GM21423 (cell line): ENCODE results near the gene SLA2.
"Not testable (repeated sequence)": the region's sequence is repeated elsewhere in the genome, so short reads cannot be mapped to it uniquely, and the experiment has no call there.

ENCODE experiments used
- ATAC-seq: cut with Tn5 transposase; IDR thresholded peaks from one replicate; pipeline ENCODE4 v1.9.1; 2021; ENCODE audit warnings: mild to moderate bottlenecking, moderate library complexity; ENCODE audit not compliant: unreplicated experiment

Gene SLA2

DNA sequence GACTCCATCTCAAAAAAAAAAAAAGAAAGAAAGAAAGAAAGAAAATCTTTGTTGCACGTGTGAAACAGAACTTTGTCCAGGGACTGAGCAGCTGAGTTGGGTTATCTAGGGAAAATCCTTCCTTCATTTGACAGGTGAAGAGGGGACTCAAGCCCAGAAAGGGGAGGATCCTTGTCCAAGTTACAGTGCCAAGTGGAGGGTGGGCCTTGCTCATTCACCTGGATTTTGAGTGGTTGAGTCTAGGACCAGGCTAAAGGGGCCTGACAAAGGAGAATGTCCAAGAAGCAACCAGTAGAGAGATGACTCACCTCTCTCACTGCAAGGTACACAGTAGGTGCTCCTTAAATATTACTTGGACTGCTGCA, 69.9 kb downstream of the SLA2 start:
- no peak for ATAC-seq

- ATAC-seq, result no peak
Measured at GRCh38 chr20:36574366-36575135, 71.4 kb downstream of the SLA2 start.

- no peak for ATAC-seq
Measured at GRCh38 chr20:36573798-36574365, 72.1 kb downstream of the SLA2 start.

- peak; percentile 61 for ATAC-seq
Measured at GRCh38 chr20:36573103-36573797, 72.7 kb downstream of the SLA2 start, which contains the start of gene TGIF2. Gene TGIF2 (plus strand): TSS chr20:36573597. CDS start chr20:36578775, 5,178 bp downstream.

DNA sequence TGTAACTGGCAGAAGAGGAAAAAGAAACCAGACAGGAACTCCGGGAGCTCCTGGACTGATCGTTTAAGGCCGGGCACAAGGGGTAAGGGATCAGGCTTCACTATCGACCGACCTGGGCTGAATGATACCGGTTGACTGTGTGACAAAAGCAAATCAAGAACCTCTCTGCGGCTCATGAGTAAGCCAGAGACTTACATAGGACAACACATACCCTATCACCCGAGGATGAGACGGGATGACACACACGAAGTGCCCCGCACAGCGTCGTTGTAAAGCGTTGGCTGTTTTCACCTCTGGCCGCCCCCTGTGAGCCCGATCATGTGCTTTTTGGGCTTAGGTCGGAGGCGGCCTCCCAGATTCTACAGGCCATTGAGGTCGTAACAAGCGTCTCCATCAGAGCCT, 73.3 kb downstream of the SLA2 start:
- peak; percentile 18 for ATAC-seq

DNA sequence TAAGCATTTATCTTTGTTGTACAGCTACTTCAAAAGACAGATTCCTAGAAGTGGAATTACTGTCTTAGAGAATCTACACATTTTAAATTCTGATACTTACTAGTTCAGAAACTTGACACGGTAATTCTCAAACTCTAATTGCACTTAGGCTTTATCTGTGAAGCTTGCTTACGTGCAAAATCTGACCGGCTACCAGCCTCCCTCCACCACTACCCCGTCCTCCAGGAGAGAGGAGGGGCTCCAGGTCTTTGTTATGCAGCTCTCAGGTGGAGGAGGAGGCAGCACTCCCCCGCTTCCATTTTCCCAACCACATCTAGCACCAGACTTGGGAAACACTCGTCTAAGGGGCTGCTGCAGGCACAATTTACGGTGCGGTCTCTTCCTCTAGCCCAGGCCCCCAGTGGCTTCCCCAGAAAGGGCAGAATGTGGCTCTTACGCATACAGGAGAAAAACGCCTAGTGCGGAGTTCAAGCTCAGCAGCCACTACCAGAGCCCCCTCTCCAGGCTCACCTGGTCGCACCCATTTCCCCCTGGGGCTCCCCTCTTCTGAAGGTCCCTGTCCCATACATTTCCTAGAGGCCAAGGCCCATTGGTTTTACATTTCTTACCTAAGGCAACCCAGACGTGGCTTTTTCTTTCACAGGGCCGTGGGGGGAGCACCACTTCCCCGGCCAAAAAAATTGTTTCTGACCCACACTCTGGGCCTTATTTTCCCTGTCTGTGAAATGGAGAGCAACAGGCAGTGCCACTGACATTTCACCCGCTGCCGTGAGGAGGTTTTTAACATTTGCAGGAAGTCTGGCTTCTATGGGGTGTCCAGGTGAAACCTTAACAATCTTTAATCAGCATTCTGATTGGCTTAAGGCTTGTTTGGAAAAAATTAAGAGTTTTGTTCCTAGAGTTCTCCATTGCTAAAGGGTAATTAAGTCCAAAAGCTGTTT, 74.2 kb downstream of the SLA2 start:
- ATAC-seq, result no peak

DNA sequence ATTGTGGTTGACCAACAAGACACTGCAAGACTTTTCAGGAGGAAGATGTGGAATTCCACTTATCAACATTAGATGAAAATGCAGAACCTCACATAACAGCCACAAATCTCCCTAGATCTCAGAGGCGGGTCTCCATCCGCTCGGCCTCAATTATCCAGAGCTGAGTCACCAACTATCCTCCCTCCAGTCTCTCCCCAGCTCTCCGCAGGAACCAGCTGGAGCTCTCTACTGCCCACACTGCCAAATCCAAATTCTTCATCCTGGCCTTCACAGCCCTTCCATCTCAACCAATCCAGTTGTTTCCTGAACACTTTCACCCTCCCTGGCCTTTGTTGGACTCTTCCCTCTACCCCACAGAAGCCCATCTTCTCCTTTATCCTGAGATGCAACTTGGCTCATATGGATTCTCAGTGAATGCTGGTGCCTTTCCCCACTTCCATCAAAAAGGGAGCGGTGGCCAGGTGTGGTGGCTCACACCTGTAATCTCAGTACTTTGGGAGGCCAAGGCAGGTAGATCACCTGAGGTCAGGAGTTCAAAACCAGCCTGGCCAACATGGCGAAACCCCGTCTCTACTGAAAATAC, 76.1 kb downstream of the SLA2 start:
- no peak for ATAC-seq

- no peak for ATAC-seq
Measured at GRCh38 chr20:36565520-36565919, 80.5 kb downstream of the SLA2 start.

DNA sequence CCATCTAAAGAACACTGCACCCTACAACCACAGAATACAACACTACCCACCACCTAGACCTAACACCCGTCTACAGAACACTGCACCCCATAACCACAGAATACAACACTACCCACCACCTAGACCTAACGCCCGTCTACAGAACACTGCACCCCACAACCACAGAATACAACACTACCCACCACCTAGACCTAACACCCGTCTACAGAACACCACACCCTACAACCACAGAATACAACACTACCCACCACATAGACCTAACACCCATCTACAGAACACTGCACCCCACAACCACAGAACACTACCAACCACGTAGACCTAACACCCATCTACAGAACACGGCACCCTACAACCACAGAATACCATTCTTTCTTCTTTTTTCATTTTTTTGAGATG, 81.3 kb downstream of the SLA2 start:
- ATAC-seq, result not testable (repeated sequence)

GRCh38 chr20:36564078-36564725, 81.8 kb downstream of the SLA2 start:
- ATAC-seq, result not testable (repeated sequence)

GRCh38 chr20:36563374-36563773, 82.6 kb downstream of the SLA2 start:
- no peak for ATAC-seq

DNA sequence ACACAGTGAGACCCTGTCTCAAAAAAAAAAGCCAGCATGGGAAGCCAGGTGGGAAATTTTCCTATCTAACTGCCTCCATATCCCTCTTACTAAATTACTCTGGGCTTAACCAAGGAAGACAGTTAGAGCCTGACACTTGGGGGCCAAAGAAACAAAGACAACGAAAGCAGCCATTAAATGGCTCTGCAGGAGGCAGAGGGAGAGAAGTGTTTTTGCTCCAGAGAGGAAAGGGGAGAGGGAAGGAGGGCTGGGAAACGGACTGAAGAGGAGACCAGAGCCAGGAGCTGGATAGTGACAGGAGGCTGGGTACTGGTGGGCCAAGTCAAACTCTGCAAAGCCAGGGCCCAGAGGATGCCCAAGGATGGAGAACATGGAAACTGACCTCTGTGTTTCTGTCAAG, 83.3 kb downstream of the SLA2 start:
- ATAC-seq, result no peak
